ENCODE data around the gene COPG2. TPM values are rescaled to one million over a fixed set of nuclear protein-coding genes. Genes with fewer than 3 reads are reported as not detected.

Gene COPG2
- total and polyA plus RNA-seq, 2 of the 13 experiments (the other 11 are each of a cell fraction or from before 2014, with no cell fraction given) = 14.1 to 17.7 TPM

- TF ChIP-seq FOXP1 (IDR thresholded peaks at IDR 0.05) (no peak), FOXP1 (CRISPR knock-in tag; IDR thresholded peaks at IDR 0.05) (no peak), KLF15 (CRISPR knock-in tag; IDR thresholded peaks at IDR 0.05; ENCODE audit: borderline replicate concordance) (no peak), GATAD1 (CRISPR knock-in tag; IDR thresholded peaks at IDR 0.05) (0 out of 2 replicates have a peak, but pooled peaks have one; percentile 47), ZKSCAN5 (CRISPR knock-in tag; IDR thresholded peaks at IDR 0.05) (no peak), POLR2AphosphoS2 (IDR thresholded peaks at IDR 0.05; ENCODE audit: low read depth, low read length) (no peak), ELF1 (CRISPR knock-in tag; IDR thresholded peaks at IDR 0.05) (no peak), KDM6A (CRISPR knock-in tag; IDR thresholded peaks at IDR 0.05; ENCODE audit: low read depth) (no peak), WIZ (CRISPR knock-in tag; IDR thresholded peaks at IDR 0.05) (no peak), SMC3 (IDR thresholded peaks at IDR 0.05; ENCODE audit: low read length) (no peak), BRCA1 (CRISPR knock-in tag; IDR thresholded peaks at IDR 0.05) (no peak), NCOA1 (CRISPR knock-in tag; IDR thresholded peaks at IDR 0.05) (no peak), JDP2 (CRISPR knock-in tag; IDR thresholded peaks at IDR 0.05; ENCODE audit: borderline replicate concordance) (no peak), ZNF484 (CRISPR knock-in tag; IDR thresholded peaks at IDR 0.05; ENCODE audit: borderline replicate concordance, low read depth) (no peak), IKZF1 (IDR thresholded peaks at IDR 0.05) (no peak), ZNF225 (CRISPR knock-in tag; IDR thresholded peaks at IDR 0.05) (peak; percentile 82; the same call in 1 of the 2 replicates), SOX5 (CRISPR knock-in tag; IDR thresholded peaks at IDR 0.05; ENCODE audit: borderline replicate concordance) (no peak), ZNF232 (CRISPR knock-in tag; IDR thresholded peaks at IDR 0.05; ENCODE audit: borderline replicate concordance) (no peak), ZNF768 (CRISPR knock-in tag; IDR thresholded peaks at IDR 0.05) (no peak), ZBTB10 (CRISPR knock-in tag; IDR thresholded peaks at IDR 0.05; ENCODE audit: borderline replicate concordance) (no peak), TAF1 (CRISPR knock-in tag; IDR thresholded peaks at IDR 0.05) (peak; percentile 59), CBX1 (IDR thresholded peaks at IDR 0.05; ENCODE audit: low read depth) (no peak), ZNF784 (CRISPR knock-in tag; IDR thresholded peaks at IDR 0.05; ENCODE audit: borderline replicate concordance) (no peak), ZNF354B (CRISPR knock-in tag; IDR thresholded peaks at IDR 0.05) (no peak), NFIC (IDR thresholded peaks at IDR 0.05; ENCODE audit: low read length) (no peak), ZNF44 (CRISPR knock-in tag; IDR thresholded peaks at IDR 0.05) (no peak), ATAD3A (CRISPR knock-in tag; IDR thresholded peaks at IDR 0.05) (no peak), ATF4 (CRISPR knock-in tag; IDR thresholded peaks at IDR 0.05) (no peak), ZSCAN9 (CRISPR knock-in tag; IDR thresholded peaks at IDR 0.05; ENCODE audit: borderline replicate concordance) (no peak)
- TF ChIP-seq, protein P1, sequence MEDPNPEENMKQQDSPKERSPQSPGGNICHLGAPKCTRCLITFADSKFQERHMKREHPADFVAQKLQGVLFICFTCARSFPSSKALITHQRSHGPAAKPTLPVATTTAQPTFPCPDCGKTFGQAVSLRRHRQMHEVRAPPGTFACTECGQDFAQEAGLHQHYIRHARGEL (CRISPR knock-in tag; IDR thresholded peaks at IDR 0.05) = no peak
Measured at GRCh38 chr7:130668258-130669084, at the start of gene COPG2 (continued).
